Motor neuron (in vitro differentiated cells): Measurements from ENCODE around the gene NT5DC3. TPM values are rescaled to one million over a fixed set of nuclear protein-coding genes. Genes with fewer than 3 reads are reported as not detected.

Experiments
- ATAC-seq, 8 experiments: fragments of 200-7000 bp; cut with Tn5 transposase; replicated peaks in 6 of 8; 2 replicates each; pipeline ENCODE4 v1.8.0; 2021; ENCODE audit warnings: mild to moderate bottlenecking in 8 of 8, moderate library complexity in 8 of 8
- H3K27ac ChIP-seq, 2 donors: fragments of 250-450 bp; sonication (Bioruptor Pico); 2 replicates each; pipeline ENCODE4 v1.9.0; 2021; ENCODE audit warnings: antibody characterized with exemption in 2 of 2, mild to moderate bottlenecking in 2 of 2, moderate library complexity in 1 of 2
- H3K4me1 ChIP-seq, 2 donors: fragments of 250-450 bp; sonication (Bioruptor Pico); replicated peaks in 1 of 2; 2 replicates each; pipeline ENCODE4 v1.6.1; 2021; ENCODE audit warnings: antibody characterized with exemption in 2 of 2, mild to moderate bottlenecking in 2 of 2, moderate library complexity in 1 of 2
- H3K4me3 ChIP-seq, 5 donors: fragments of 250-450 bp; sonication (Bioruptor Pico); 2 replicates each; pipeline ENCODE4 v1.9.0; 2021; ENCODE audit warnings: antibody characterized with exemption in 5 of 5, mild to moderate bottlenecking in 5 of 5, moderate library complexity in 4 of 5
- WGBS, 10 experiments: fragments of 450-650 bp; shearing (Covaris generic); methylation state at CpG; one replicate each; pipeline ENCODE4 v1.0.0; 2022; 5-methylcytosine and 5-hydroxymethylcytosine counted together
- in situ Hi-C, 9 experiments: fragments of 400-800 bp; cut with MboI; loops; one replicate each; pipeline ENCODE4 v1.15.0; 2021; ENCODE audit warnings: low sequenced_read_pairs in 9 of 9, low pct_unique_long_range_greater_than_20kb in 2 of 9; ENCODE audit not compliant: unreplicated experiment in 9 of 9
- total RNA-seq, 8 experiments: library from RNA; unstranded; fragments of 300-600 nt; gene quantifications; 2 replicates each; pipeline versions ENCODE4 v1.2.3 to v1.2.4, GENCODE V29; 2022

NT5DC3 gene
- total RNA-seq, 8 experiments from 2014 or later = 1.0 to 7.5 (median 3.3) TPM

DNA sequence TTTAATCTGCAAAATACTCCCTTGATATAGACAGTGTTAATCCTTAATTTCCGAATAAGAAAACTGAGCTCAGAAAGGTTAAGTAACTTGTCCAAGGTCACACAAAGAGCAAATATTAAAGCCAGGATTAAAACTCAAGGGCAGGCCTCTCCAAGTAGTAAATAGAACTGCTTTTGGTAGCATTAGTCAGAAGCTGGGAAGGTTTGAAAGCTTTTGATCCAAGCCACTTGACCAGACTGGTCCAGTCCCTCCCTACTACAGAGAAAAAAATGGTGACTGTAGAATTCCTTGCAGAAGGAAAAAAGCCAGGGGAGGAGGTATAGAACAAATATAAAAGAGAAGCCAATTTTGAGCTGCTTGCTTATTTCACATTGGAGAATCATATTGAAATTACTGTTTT, 111.5 kb downstream of the NT5DC3 start:
- ATAC-seq = no peak
- H3K4me1 ChIP-seq = no peaks in the 10 kb centered on the region
- WGBS, 10 experiments = 9 to 100% (median 73%) methylated on average over 1 of the region's 1 CpG; no CpG with 5 or more reads in 3 of the 10 experiments
- H3K27ac ChIP-seq = no peak overlapping the region
- in situ Hi-C loops = no loop called here
- H3K4me3 ChIP-seq = no peak overlapping the region

DNA sequence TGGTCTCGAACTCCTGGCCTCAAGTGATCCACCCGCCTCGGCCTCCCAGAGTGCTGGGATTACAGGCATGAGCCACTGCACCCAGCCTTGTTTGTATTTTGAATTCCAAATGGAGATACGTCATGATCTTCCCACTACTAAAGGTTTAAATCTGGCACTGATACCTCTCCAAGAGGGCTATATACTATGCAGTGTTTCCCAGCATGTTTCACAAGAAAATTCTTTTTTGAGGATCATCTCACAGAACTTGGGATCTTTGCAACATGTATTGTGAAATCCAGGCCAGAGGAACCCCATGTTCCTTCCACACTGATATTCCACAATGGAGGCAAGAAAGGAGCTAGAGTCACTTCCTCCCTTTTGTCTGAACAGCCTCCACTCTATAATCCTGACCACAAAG, 112.7 kb downstream of the NT5DC3 start:
- ATAC-seq = peak in 1 of 8 experiments; percentile 22
- WGBS, 10 experiments = 0 to 100% (median 86%) methylated on average over 1 to 3 of the region's 4 CpGs; no CpG with 5 or more reads in 5 of the 10 experiments

DNA sequence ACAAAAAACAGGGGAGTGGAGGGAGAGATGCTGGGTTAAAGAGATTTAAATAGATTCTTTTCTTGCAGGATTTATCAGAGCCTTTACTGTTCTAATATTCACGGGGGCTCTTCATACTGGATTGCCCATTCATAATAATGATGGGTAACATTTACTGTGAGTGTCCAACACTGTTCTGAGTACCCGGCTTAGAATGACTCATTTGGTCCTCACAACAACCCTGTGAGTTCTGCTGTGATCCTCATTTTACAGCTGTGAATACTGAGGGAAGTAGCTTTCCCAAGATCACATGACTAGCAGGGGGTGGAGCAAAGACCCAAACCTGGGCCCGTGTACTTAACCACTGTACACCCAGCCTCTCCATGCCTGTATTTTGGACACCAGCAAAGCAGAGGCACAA, 113.4 kb downstream of the NT5DC3 start:
- Histone ChIP-seq H3K4me1 (no peaks in the 10 kb centered on the region), H3K27ac (no peak overlapping the region), H3K4me3 (no peak overlapping the region)
- no peak for ATAC-seq
- 60 to 100% (median 82%) methylated on average over 1 to 2 of the region's 3 CpGs; no CpG with 5 or more reads in 4 of the 10 experiments for WGBS, 10 experiments
- in situ Hi-C loops = no loop called here

More for the DNA sequence above, 112.7 kb downstream of the NT5DC3 start:
- in situ Hi-C loops = no loop called here
- Histone ChIP-seq H3K27ac (no peak overlapping the region), H3K4me3 (no peak overlapping the region), H3K4me1 (no peaks in the 10 kb centered on the region)

DNA sequence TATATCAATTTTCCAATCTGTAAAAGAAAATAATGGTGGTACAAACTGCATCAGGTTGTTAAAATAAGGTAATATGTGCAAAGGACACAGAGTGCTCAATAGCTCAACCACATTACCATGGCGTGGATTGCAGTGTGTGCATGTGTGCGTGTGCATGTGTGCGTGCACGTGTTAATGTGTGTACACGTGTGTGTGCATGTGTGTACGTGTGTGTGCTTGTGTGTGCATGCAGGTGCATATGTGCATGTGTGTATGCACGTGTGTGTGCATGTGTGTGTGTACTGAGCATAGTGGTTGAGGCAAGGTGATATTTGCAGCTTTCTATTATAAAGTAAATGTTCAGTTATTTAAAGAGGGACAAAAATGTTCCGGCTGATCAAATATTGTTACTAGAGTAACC, 115.6 kb downstream of the NT5DC3 start:
- 26 to 84% (median 59%) methylated on average over 3 to 6 of the region's 8 CpGs; no CpG with 5 or more reads in 6 of the 10 experiments for WGBS, 10 experiments
- in situ Hi-C loops = no loop called here
- ATAC-seq = no peak
- Histone ChIP-seq H3K27ac (no peak overlapping the region), H3K4me3 (no peak overlapping the region), H3K4me1 (no peaks in the 10 kb centered on the region)

Other genes with a start within 250 kb of the NT5DC3 start
- 100 to 1,000 TPM; 232 to 997 (median 542) TPM for gene HSP90B1, start 89.2 kb upstream of the NT5DC3 start, total RNA-seq
- gene TDG, start 124.6 kb upstream of the NT5DC3 start, total RNA-seq = 10 to 100 TPM; 21.5 to 49.3 (median 32.8) TPM
- gene GLT8D2, start 209.0 kb upstream of the NT5DC3 start, total RNA-seq = 10 to 100 TPM in 2 of 8 experiments, 1 to 10 TPM in 6; 1.3 to 31.2 (median 3.4) TPM
- gene HCFC2, start 223.3 kb upstream of the NT5DC3 start, total RNA-seq = 10 to 100 TPM; 10.1 to 25.0 (median 16.8) TPM